HepG2 (cell line): ENCODE measurements around the gene FAM181A. TPM values are rescaled to one million over a fixed set of nuclear protein-coding genes. Genes with fewer than 3 reads are reported as not detected.
A peak's percentile ranks its signal among the peaks of the same experiment; 100 is the strongest.

Experiments used
- ATF5 ChIP-seq: sonication (generic); formaldehyde crosslinking; IDR thresholded peaks from 2 replicates; pipeline ENCODE4 v1.4.0; 2020; ENCODE audit warnings: mild to moderate bottlenecking, low read depth, missing genetic modification reagents
- CEBPZ ChIP-seq: IDR thresholded peaks from 2 replicates; pipeline ENCODE4 v1.6.1; 2012; ENCODE audit warnings: low read length, improper control_type of control experiment
- EHMT2 ChIP-seq: fragments of 200-600 bp; sonication (generic); IDR thresholded peaks from 2 replicates; pipeline ENCODE4 v1.7.0; 2017; ENCODE audit warnings: antibody characterized with exemption, low read depth, low read length, borderline replicate concordance
- ETV6 ChIP-seq: sonication (generic); formaldehyde crosslinking; conservative IDR thresholded peaks from 2 replicates; pipeline ENCODE4 v1.4.0; 2020; ENCODE audit warnings: missing genetic modification reagents
- HNF1A ChIP-seq, 2 experiments: sonication (generic) in 1 of 2; formaldehyde crosslinking in 1 of 2; IDR thresholded peaks; 2 replicates each; pipeline versions ENCODE4 v1.4.0 to v1.6.1; 2016 to 2020; ENCODE audit warnings: borderline replicate concordance in 1 of 2, low read depth in 1 of 2, mild to moderate bottlenecking in 1 of 2, missing genetic modification reagents in 1 of 2
- KDM2A ChIP-seq: sonication (generic); formaldehyde crosslinking; IDR thresholded peaks from 2 replicates; pipeline ENCODE4 v1.4.0; 2020; ENCODE audit warnings: low read depth, missing genetic modification reagents, borderline replicate concordance
- KDM5B ChIP-seq: sonication (generic); formaldehyde crosslinking; IDR thresholded peaks from 2 replicates; pipeline ENCODE4 v1.4.0; 2020; ENCODE audit warnings: missing genetic modification reagents, mild to moderate bottlenecking, borderline replicate concordance
- SMYD3 ChIP-seq: sonication (generic); formaldehyde crosslinking; IDR thresholded peaks from 2 replicates; pipeline ENCODE4 v1.8.1; 2023; ENCODE audit warnings: mild to moderate bottlenecking, missing genetic modification reagents
- SRY ChIP-seq: sonication (generic); formaldehyde crosslinking; IDR thresholded peaks from 2 replicates; pipeline ENCODE4 v1.8.0; 2022; ENCODE audit warnings: mild to moderate bottlenecking, missing genetic modification reagents
- TBP ChIP-seq: sonication (generic); formaldehyde crosslinking; IDR thresholded peaks from 2 replicates; pipeline ENCODE4 v1.5.0; 2020; ENCODE audit warnings: missing genetic modification reagents
- TEAD2 ChIP-seq: sonication (generic); formaldehyde crosslinking; IDR thresholded peaks from 2 replicates; pipeline ENCODE4 v1.9.0; 2021; ENCODE audit warnings: missing genetic modification reagents
- ZBTB25 ChIP-seq: IDR thresholded peaks from 2 replicates; pipeline ENCODE4 v1.6.1; 2018; ENCODE audit warnings: missing genetic modification reagents
- ZIK1 ChIP-seq: sonication (generic); formaldehyde crosslinking; IDR thresholded peaks from 2 replicates; pipeline ENCODE4 v1.5.0; 2020; ENCODE audit warnings: mild to moderate bottlenecking, low read depth, missing genetic modification reagents, borderline replicate concordance
- ZNF12 ChIP-seq: sonication (generic); formaldehyde crosslinking; IDR thresholded peaks from 2 replicates; pipeline ENCODE4 v1.5.0; 2020; ENCODE audit warnings: missing genetic modification reagents
- ZNF34 ChIP-seq: sonication (generic); formaldehyde crosslinking; IDR thresholded peaks from 2 replicates; pipeline ENCODE4 v1.4.0; 2020; ENCODE audit warnings: mild to moderate bottlenecking, missing genetic modification reagents, borderline replicate concordance
- ZNF800 ChIP-seq: sonication (generic); formaldehyde crosslinking; IDR thresholded peaks from 2 replicates; pipeline ENCODE4 v1.4.0; 2020; ENCODE audit warnings: missing genetic modification reagents
- polyA plus RNA-seq, 8 experiments: library from polyadenylated mRNA; depleted of rRNA in 3 of 8; stranded (reverse) in 7 of 8; unstranded in 1 of 8; fragments of >200 nt; fragmentation: Illumina TruSeq in 4 of 8; extraction: Trizol in 4 of 8; gene quantifications; 2 replicates each; pipeline versions ENCODE4 v1.2.1 to v1.2.3, GENCODE V29; 2011 to 2016; ENCODE audit warnings: low read depth in 4 of 8, missing spikeins in 1 of 8, mixed read lengths in 1 of 8; ENCODE audit not compliant: insufficient read depth in 1 of 8
- total RNA-seq, 5 experiments: library from RNA; depleted of rRNA; stranded (reverse); fragments of >200 nt; fragmentation: Illumina TruSeq; extraction: Trizol; gene quantifications; 2 replicates each; pipeline ENCODE4 v1.2.3, GENCODE V29; 2016; ENCODE audit warnings: low read depth in 1 of 5

FAM181A gene
- total and polyA plus RNA-seq, 2 of the 13 experiments (the other 11 are each of a cell fraction or from before 2014, with no cell fraction given): 1.1 to 1.5 TPM

GRCh38 chr14:93939304-93940229, 12.4 kb downstream of the FAM181A start (continued):
- TF ChIP-seq CEBPZ (no peak), ZNF12 (CRISPR knock-in tag) (no peak), TEAD2 (CRISPR knock-in tag) (no peak), ZBTB25 (CRISPR knock-in tag) (no peak), EHMT2 (no peak), ZNF800 (no peak), ATF5 (CRISPR knock-in tag) (no peak), TBP (CRISPR knock-in tag) (no peak), KDM5B (CRISPR knock-in tag) (peak; percentile 60; the same call in 1 of the 2 replicates), ZIK1 (0 out of 2 replicates have a peak, but pooled peaks have one; percentile 48), HNF1A (IDR thresholded peaks at IDR 0.05; ENCODE audit: low read depth) (no peak), HNF1A (CRISPR knock-in tag; IDR thresholded peaks at IDR 0.05; ENCODE audit: borderline replicate concordance) (no peak), SMYD3 (CRISPR knock-in tag) (no peak), ETV6 (CRISPR knock-in tag) (no peak), ZNF34 (CRISPR knock-in tag) (no peak), SRY (CRISPR knock-in tag) (0 out of 2 replicates have a peak, but pooled peaks have one; percentile 12), KDM2A (CRISPR knock-in tag) (peak; percentile 75)
